ENCODE results near the gene SPOCK2.

Gene SPOCK2

GRCh38 chr10:72107325-72108003, 19.1 kb upstream of the SPOCK2 start:
- DNase-seq: no peak

DNA sequence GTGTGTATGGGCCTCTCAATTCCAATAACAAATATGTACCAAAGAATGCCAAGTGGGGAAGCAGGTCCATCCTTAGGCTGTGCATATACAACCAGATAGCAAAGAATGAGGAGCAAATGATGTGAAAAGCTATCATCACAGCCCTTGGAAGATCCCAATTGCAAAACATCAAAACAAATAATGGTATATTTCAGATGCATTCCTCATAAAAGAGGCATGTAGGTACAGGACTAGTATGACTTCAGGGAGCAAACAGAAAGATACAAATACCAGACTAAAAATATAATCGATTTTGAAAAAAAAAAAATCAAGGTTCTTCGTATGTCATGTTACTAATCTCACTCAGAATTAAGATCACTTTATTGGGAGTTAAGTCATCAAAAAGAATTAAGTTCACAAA, 18.5 kb upstream of the SPOCK2 start:
- no peak for DNase-seq

DNA sequence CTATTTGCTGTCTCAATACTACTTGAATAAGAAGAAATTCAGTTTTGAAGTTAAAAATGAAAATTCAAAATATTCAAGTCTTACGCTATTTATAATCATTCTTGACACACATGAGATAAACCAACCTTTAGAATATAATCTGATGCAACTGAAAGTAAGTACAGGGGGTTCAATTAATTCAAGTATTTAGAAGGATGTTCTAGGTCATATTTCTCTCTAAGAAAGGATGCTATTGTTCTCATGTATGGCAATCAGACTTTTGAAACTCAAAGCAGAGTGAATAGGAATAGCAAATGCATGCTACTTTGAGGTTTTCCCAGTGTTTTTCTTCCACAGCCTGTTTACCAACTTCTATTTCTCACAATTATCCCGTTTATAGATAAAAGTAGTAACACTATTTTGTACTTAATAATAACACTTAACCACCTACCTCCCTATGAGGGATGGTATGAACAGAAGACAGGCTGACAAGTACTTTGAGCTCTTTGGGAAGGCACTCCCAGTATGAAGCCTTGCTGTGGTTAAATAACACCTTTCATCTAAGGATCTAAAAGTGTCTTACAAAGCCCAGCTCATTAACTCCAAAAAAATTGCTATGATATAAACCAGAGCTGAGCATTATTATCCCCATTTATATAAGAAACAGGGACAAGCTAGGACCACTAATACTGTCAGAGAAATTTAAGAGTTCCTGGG, 18.0 kb upstream of the SPOCK2 start:
- DNase-seq: no peak

DNA sequence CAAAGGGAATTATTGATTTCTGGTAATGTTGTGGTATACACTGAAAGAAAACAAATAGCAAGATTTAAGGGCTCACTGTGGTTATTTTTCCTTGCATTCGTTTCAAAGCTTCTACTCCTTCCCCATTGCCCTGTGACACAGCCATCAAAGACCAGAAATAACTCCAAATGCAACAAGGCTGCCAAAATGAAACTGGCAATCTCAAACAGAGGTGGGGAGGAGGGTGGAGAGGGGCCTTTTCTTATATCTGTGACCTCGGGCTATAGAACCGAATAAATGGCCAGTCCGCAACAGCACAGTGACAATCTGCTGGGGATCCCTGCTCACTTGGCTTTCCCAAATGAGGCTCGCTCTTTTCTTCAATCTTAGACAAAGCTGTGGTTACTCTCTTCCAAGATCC, 17.4 kb upstream of the SPOCK2 start:
- no peak for DNase-seq

DNA sequence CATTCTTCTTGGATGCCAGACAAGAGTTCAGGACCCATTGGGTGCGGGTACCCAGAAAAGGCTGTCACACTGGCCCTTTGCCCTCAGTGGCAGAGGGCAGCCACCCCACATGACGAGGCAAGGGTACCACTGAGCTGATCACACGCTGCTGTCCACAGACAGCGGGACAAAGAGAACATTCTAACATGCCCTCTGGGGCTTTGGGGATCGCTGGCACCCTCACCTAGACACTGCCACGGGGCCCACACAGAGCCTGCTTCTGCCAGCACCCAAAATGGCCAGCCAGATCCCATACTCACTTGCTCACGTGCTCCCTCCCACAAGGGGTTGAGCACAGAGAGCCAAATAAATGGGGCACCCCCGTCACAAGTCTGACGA, 16.7 kb upstream of the SPOCK2 start:
- DNase-seq: no peak

GRCh38 chr10:72104472-72105097, 16.2 kb upstream of the SPOCK2 start:
- no peak for DNase-seq

DNA sequence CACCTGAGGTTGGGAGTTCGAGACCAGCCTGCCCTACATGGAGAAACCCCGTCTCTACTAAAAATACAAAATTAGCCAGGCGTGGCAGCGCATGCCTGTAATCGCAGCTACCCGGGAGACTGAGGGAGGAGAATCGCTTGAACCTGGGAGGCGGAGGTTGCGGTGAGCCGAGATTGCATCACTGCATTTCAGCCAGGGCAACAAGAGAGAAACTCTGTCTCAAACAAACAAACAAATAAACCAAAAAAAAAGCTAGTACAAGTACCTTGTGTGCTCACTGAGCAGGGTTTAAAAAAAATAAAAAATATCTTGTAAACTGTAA, 11.2 kb upstream of the SPOCK2 start:
- DNase-seq: no peak

DNA sequence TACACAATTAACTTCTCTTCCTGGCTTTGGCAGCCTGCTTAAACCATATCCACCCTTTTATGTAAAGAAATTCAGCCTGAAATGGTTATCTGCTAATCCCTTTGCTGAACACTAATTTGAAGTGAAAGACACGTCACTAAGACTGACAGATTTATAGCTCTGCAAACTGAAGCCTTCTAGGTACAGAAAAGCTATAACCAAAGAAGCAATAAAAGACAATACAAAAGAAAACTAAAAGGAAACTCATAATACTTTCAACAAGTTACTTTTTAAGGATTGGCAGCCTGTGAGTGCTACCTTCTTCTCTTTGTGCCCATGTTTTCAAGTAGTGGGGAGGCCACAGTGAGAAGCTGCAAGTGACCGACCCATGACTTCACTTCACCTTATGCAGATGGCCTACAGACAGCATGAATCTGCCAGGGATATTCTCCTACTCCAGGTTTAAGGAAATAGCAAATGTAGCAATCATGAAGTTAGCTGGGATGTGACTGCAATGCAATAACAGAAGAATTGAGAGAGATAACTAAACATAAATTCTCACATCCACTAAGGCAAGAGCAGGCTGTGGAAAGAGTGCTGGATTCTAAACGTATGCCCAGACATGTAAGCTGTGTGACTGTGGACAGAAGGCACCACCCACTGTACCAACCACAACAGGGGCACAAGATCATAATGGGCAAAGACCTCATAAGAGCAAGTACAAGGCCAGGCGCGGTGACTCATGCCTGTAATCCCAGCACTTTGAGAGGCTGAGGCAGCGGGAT, 10.7 kb upstream of the SPOCK2 start:
- no peak for DNase-seq

- DNase-seq: no peak
Measured at GRCh38 chr10:72098301-72098835, 10.0 kb upstream of the SPOCK2 start.

DNA sequence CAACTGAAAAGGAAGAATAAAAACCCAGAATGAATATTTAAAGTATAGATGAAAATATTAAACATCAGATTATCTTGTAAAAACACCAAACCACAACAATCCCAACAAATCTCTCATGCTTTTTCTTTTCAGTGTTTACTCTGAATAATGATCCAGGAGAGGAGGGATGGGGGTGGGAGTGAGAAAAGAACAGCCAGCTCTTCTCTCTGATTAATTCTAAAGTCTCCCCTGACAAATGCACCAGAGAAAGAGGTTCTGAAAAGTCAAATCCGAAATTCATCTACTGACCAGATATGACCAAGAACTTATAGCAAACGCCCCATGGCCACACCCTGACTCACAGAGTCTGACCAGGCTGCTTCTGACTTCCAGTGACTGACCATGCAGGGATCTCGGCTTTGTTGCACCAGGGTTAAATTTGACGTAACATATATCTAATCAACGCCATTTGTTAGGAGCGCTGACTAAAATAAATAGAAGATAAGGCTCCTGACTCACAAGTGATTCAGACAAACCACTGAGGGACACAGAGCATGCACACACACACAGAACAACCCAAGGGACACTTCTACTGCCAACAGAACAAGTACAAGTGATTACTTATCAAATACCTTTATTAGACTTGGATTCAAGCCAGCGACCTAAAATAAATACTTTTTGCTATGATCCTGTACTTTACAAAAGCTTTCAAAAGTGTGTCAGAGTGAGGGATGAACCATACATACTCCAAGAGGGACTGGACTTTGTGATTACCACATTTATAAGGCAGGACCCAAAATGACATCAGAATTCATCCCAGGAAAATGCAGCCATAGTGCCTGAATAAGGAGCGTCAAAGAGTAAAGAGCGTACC, 9.3 kb upstream of the SPOCK2 start:
- DNase-seq: peak; percentile 90

- peak; percentile 39 for DNase-seq
Measured at GRCh38 chr10:72096115-72097000, 8.0 kb upstream of the SPOCK2 start.

DNA sequence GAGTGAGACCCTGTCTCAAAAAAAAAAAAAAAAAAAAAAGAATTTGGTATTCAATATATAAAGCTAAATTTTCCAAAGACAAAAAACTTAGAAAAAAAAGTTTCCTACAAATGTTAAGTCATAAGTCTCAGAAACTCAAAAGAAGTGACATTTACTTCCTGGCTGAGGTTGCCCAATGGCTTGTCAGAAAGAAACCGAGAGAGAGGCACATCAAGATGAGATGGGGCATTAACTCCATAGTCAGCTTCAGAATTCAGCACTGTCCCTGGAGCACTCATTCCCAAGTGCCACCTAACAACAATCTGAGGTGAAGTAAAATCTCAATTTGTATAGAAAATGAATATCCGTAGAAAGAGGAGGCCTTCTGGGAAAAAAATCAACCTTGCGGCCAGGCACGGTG, 6.8 kb upstream of the SPOCK2 start:
- DNase-seq: no peak

- DNase-seq: no peak
Measured at GRCh38 chr10:72094574-72094973, 6.2 kb upstream of the SPOCK2 start.

DNA sequence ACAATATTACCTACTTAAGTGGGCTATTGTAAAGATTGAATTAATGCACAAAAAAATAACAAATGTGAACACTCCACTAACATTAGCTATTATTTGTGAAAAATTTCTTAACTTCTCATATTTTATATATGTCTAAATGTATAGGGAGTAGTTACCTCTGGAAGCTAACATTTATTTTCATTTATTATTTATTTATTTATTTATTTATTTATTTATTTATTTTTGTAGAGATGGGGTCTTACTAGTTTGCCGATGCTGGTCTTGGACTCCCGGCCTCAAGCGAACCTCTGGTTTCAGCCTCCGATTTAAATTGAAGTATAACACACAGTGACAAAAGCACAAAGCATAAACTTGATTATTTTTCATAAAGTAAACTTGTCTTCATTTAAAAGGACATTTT, 5.1 kb upstream of the SPOCK2 start:
- no peak for DNase-seq

- no peak for DNase-seq
Measured at GRCh38 chr10:72092987-72093386, 4.6 kb upstream of the SPOCK2 start.

- DNase-seq: no peak
Measured at GRCh38 chr10:72092171-72092924, 4.0 kb upstream of the SPOCK2 start.

DNA sequence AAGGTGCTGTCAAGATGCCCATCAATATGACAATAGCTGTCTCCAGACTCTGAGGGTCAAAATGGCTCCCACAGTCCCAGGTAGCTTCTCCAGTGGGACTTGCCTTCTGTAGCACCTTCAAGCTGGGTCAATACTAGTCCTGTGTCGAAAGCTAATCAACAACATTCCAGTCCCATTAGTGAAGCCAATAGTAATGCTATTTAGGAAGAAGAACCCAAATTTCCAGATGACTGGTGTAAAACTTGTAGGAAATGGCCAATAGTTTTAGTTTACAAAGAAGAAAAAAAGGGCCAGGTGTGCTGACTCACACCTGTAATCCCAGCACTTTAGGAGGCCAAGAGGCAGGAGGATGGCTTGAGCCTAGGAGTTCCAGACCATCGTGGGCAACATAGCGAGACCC, 2.0 kb upstream of the SPOCK2 start:
- no peak for DNase-seq

DNA sequence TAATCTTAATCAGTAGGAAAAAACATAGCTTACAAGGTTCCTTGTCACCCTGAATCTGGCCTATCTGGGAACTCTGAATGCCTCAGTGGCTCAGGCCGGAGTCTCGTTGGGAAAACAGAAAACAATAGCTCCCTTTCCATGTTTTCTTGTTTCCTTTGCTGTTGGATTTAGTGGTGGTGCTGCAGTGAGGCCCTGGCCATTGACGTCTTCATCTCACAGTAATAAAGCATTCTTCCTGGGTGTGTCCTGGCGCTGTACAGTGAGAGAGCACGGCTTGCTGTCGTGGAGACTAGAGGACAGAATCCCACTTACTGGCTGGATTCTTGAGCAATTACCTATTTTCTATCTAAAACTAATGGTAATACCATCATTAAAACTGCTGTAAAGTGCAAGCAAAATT, 1.3 kb upstream of the SPOCK2 start:
- no peak for DNase-seq

DNA sequence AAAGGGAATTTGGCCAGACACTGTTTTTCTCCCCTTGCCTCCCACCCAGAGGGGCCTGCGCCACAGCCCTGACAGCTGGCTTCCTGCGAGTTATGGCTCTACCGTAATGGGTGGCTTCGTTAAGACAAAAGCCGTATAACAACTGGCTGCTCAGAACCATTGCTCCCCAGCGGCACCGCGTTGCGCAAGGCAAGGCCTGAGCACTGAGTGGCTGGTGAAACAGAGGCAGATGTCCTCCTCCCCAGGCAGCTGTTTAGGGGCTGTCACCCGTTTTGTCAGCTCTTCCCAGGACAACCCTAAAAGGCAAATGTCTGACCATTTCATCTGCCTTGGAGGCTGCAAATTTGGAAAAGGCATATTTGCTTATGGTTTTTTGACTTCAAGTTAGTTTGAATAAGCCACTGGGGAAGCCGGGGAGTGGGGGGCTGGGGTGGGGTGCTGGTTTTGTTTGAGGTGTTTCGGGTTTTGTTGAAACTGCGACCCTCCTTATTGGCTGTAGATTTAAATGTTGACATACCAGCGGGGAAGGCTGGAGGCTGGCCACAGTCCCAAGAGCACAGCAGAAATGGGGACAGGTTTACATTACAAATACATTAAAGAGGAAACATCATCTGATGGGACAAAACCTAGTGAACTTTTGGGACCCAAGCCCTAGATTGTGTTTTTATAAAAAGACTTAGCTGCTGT, 681 bp upstream of the SPOCK2 start:
- no peak for DNase-seq

DNA sequence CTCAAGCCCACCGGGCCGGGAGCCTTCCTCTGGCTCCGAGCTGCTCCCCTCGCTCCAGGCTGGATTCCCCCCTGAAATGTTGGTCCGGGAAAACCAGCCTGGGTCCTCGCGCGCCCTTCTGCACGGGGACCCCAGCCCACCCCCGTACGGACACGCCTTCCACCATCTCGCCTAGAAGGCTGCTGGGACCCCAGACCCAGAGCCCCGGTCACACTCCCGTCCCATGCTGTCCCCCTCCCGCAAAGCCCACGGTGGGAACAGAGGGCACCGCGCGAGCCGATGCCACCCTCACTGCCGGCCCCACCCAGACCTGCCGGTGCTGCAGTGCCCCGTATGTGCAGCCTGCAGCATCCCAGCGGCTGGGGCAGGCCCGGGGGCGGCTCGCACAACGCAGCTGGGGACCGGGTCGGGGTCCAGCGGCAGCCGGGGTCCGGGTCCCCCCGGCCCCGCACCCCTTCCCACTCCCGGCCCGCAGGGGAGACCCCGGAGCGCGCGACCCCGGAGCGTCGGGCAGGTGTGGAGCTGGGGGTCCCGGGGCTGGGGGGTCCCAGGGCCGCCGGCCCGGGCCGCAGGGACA, 871 bp downstream of the SPOCK2 start:
- no peak for DNase-seq
